Endometrial microvascular endothelial cells (primary cell): ENCODE data around the gene WIZ. TPM values are rescaled to one million over a fixed set of nuclear protein-coding genes. Genes with fewer than 3 reads are reported as not detected.
"Not testable (repeated sequence)": the region's sequence is repeated elsewhere in the genome, so short reads cannot be mapped to it uniquely, and the experiment has no call there.

Source experiments
- in situ Hi-C: cut with HindIII; loops from 2 replicates; pipeline ENCODE4 v1.10.0; 2017; ENCODE audit warnings: low sequenced_read_pairs, low pct_unique_long_range_greater_than_20kb; ENCODE audit errors: inconsistent ontology term
- total RNA-seq: library from RNA; depleted of rRNA; stranded (reverse); fragments of >200 nt; gene quantifications from one replicate; pipeline ENCODE4 v1.2.3, GENCODE V29; 2015; ENCODE audit errors: inconsistent ontology term

The WIZ gene
- total RNA-seq, 1 donor from 2014 or later = 46.6 TPM

GRCh38 chr19:15395251-15395650, 54.5 kb downstream of the WIZ start:
- in situ Hi-C loops = not testable (repeated sequence)

- in situ Hi-C loops = no loop called here
Measured at GRCh38 chr19:15394426-15394825, 55.3 kb downstream of the WIZ start.

- in situ Hi-C loops = no loop called here
Measured at GRCh38 chr19:15393963-15394362, 55.8 kb downstream of the WIZ start.

- in situ Hi-C loops = no loop called here
Measured at GRCh38 chr19:15390814-15391213, 58.9 kb downstream of the WIZ start.

- in situ Hi-C loops = no loop called here
Measured at GRCh38 chr19:15381864-15382263, 67.9 kb downstream of the WIZ start.

GRCh38 chr19:15381429-15381828, 68.3 kb downstream of the WIZ start:
- in situ Hi-C loops = no loop called here

- in situ Hi-C loops = no loop called here
Measured at GRCh38 chr19:15379999-15380647, 69.6 kb downstream of the WIZ start.

- in situ Hi-C loops = no loop called here
Measured at GRCh38 chr19:15379083-15379998, 70.4 kb downstream of the WIZ start, which contains the start of gene AKAP8. Gene AKAP8 (minus strand): TSS chr19:15379787. CDS start chr19:15379731, 56 bp downstream.

GRCh38 chr19:15378534-15379082, 71.1 kb downstream of the WIZ start:
- in situ Hi-C loops = no loop called here

GRCh38 chr19:15374796-15375440, 74.8 kb downstream of the WIZ start:
- in situ Hi-C loops = no loop called here

GRCh38 chr19:15374105-15374651, 75.6 kb downstream of the WIZ start:
- in situ Hi-C loops = no loop called here

- in situ Hi-C loops = no loop called here
Measured at GRCh38 chr19:15373644-15374043, 76.1 kb downstream of the WIZ start.

GRCh38 chr19:15372891-15373301, 76.9 kb downstream of the WIZ start:
- in situ Hi-C loops = no loop called here

GRCh38 chr19:15372470-15372869, 77.3 kb downstream of the WIZ start:
- in situ Hi-C loops = no loop called here

- in situ Hi-C loops = no loop called here
Measured at GRCh38 chr19:15371786-15372380, 77.9 kb downstream of the WIZ start.

GRCh38 chr19:15371119-15371518, 78.6 kb downstream of the WIZ start:
- in situ Hi-C loops = no loop called here
